Measurements from ENCODE around the gene NKIRAS1. TPM values are rescaled to one million over a fixed set of nuclear protein-coding genes. Genes with fewer than 3 reads are reported as not detected.
"Not testable (repeated sequence)": the region's sequence is repeated elsewhere in the genome, so short reads cannot be mapped to it uniquely, and the experiment has no call there.

NKIRAS1 gene
- total and polyA plus RNA-seq, 2 experiments from 2014 or later, result 9.2 to 9.7 TPM

GRCh38 chr3:23912335-23912734 is 4.5 kb downstream of the NKIRAS1 start:
- not testable (repeated sequence) for H3F3A ChIP-seq (replicated peaks; ENCODE audit: low read depth); H3K4me2 ChIP-seq; DNase-seq (ENCODE audit: low spot score); H3K4me3 ChIP-seq; H3K9me3 Mint-ChIP-seq; H2AFZ ChIP-seq; H3K27ac Mint-ChIP-seq; H3K4me3 Mint-ChIP-seq; H3K9me2 ChIP-seq (ENCODE audit: insufficient read depth); H4K20me1 ChIP-seq (replicated peaks; ENCODE audit: insufficient read depth); H3K36me3 ChIP-seq (ENCODE audit: insufficient read depth); H3K27ac ChIP-seq (ENCODE audit: low read depth); ATAC-seq
- peaks cover 10% of the 10 kb centered on the region for H3K27me3 ChIP-seq (ENCODE audit: insufficient read depth)
- peaks cover 12% of the 10 kb centered on the region for H3K4me1 Mint-ChIP-seq
- peaks cover 61% of the 10 kb centered on the region for H3K79me2 ChIP-seq (replicated peaks; ENCODE audit: insufficient read depth)
- H3K27me3 Mint-ChIP-seq (ENCODE audit: insufficient read depth, low read depth, poor library complexity), result peaks cover 11% of the 10 kb centered on the region
- H3K36me3 Mint-ChIP-seq (ENCODE audit: low read depth), result peaks cover 18% of the 10 kb centered on the region
- peaks cover 10% of the 10 kb centered on the region for H3K4me1 ChIP-seq (ENCODE audit: insufficient read depth)

GRCh38 chr3:23911397-23911796 is 5.4 kb downstream of the NKIRAS1 start:
- TF ChIP-seq NANOG (IDR thresholded peaks at IDR 0.05; ENCODE audit: borderline replicate concordance), result no peak
- no peak overlapping the region for H3K27ac ChIP-seq (ENCODE audit: low read depth)
- no peaks in the 10 kb centered on the region for H3K9me3 Mint-ChIP-seq
- no peaks in the 10 kb centered on the region for H4K20me1 ChIP-seq (replicated peaks; ENCODE audit: insufficient read depth)
- no peaks in the 10 kb centered on the region for H3F3A ChIP-seq (replicated peaks; ENCODE audit: low read depth)
- no peak overlapping the region for H3K27ac Mint-ChIP-seq
- peaks cover 3% of the 10 kb centered on the region for H3K27me3 Mint-ChIP-seq (ENCODE audit: insufficient read depth, low read depth, poor library complexity)
- H3K4me1 Mint-ChIP-seq, result peaks cover 12% of the 10 kb centered on the region
- peaks cover 4% of the 10 kb centered on the region; the same call in 1 of the 2 replicates for H3K36me3 ChIP-seq (ENCODE audit: insufficient read depth)
- H3K27me3 ChIP-seq (ENCODE audit: insufficient read depth), result peaks cover 10% of the 10 kb centered on the region
- H3K9me2 ChIP-seq (ENCODE audit: insufficient read depth), result no peaks in the 10 kb centered on the region
- H3K4me1 ChIP-seq (ENCODE audit: insufficient read depth), result peaks cover 10% of the 10 kb centered on the region
- H3K36me3 Mint-ChIP-seq (ENCODE audit: low read depth), result peaks cover 17% of the 10 kb centered on the region
- DNase-seq (ENCODE audit: low spot score) (no peak), ATAC-seq (no peak)
- H3K4me2 ChIP-seq, result no peak overlapping the region
- peaks cover 58% of the 10 kb centered on the region for H3K79me2 ChIP-seq (replicated peaks; ENCODE audit: insufficient read depth)
- no peak overlapping the region for H2AFZ ChIP-seq
- no peak overlapping the region for H3K4me3 Mint-ChIP-seq
- no peak overlapping the region for H3K4me3 ChIP-seq

GRCh38 chr3:23909341-23909740 is 7.4 kb downstream of the NKIRAS1 start:
- ATAC-seq, result no peak
- Histone ChIP-seq H3K4me3 (no peak overlapping the region), H3K27me3 (ENCODE audit: insufficient read depth) (no peaks in the 10 kb centered on the region), H3K79me2 (replicated peaks; ENCODE audit: insufficient read depth) (peaks cover 38% of the 10 kb centered on the region), H3F3A (replicated peaks; ENCODE audit: low read depth) (no peaks in the 10 kb centered on the region), H3K36me3 (ENCODE audit: insufficient read depth) (peaks cover 4% of the 10 kb centered on the region; the same call in 1 of the 2 replicates), H3K9me2 (ENCODE audit: insufficient read depth) (no peaks in the 10 kb centered on the region), H3K4me2 (no peak overlapping the region), H3K27ac (ENCODE audit: low read depth) (no peak overlapping the region), H2AFZ (no peak overlapping the region), H3K4me1 (ENCODE audit: insufficient read depth) (no peaks in the 10 kb centered on the region), H4K20me1 (replicated peaks; ENCODE audit: insufficient read depth) (no peaks in the 10 kb centered on the region; the same call in 1 of the 2 replicates)
- Mint-ChIP-seq H3K27me3 (ENCODE audit: insufficient read depth, low read depth, poor library complexity) (no peaks in the 10 kb centered on the region), H3K36me3 (ENCODE audit: low read depth) (peaks cover 30% of the 10 kb centered on the region), H3K4me3 (no peak overlapping the region), H3K4me1 (no peaks in the 10 kb centered on the region; the same call in 2 of the 3 replicates), H3K27ac (no peak overlapping the region), H3K9me3 (no peaks in the 10 kb centered on the region)
- TF ChIP-seq ETS1 (IDR thresholded peaks at IDR 0.05) (no peak), EZH2 (IDR thresholded peaks at IDR 0.05; ENCODE audit: low read depth, unreplicated experiment) (no peak)
- no peak for DNase-seq (ENCODE audit: low spot score)

GRCh38 chr3:23904545-23904944 is 12.2 kb downstream of the NKIRAS1 start:
- no peak for DNase-seq (ENCODE audit: low spot score)
- Histone ChIP-seq H3F3A (replicated peaks; ENCODE audit: low read depth) (no peaks in the 10 kb centered on the region), H4K20me1 (replicated peaks; ENCODE audit: insufficient read depth) (peaks cover 6% of the 10 kb centered on the region; the same call in 1 of the 2 replicates), H2AFZ (no peak overlapping the region), H3K27me3 (ENCODE audit: insufficient read depth) (no peaks in the 10 kb centered on the region), H3K27ac (ENCODE audit: low read depth) (no peak overlapping the region), H3K9me2 (ENCODE audit: insufficient read depth) (no peaks in the 10 kb centered on the region), H3K4me3 (no peak overlapping the region), H3K4me1 (ENCODE audit: insufficient read depth) (no peaks in the 10 kb centered on the region), H3K4me2 (no peak overlapping the region), H3K36me3 (ENCODE audit: insufficient read depth) (peaks cover 7% of the 10 kb centered on the region; the same call in 1 of the 2 replicates), H3K79me2 (replicated peaks; ENCODE audit: insufficient read depth) (no peaks in the 10 kb centered on the region)
- H3K27me3 Mint-ChIP-seq (ENCODE audit: insufficient read depth, low read depth, poor library complexity), result peaks cover 1% of the 10 kb centered on the region
- H3K36me3 Mint-ChIP-seq (ENCODE audit: low read depth), result peaks cover 57% of the 10 kb centered on the region
- peaks cover 3% of the 10 kb centered on the region for H3K9me3 Mint-ChIP-seq
- H3K4me1 Mint-ChIP-seq, result no peaks in the 10 kb centered on the region; the same call in 2 of the 3 replicates
- H3K27ac Mint-ChIP-seq, result no peak overlapping the region
- ATAC-seq, result no peak
- no peak overlapping the region for H3K4me3 Mint-ChIP-seq
- TF ChIP-seq ZNF114 (CRISPR knock-in tag; IDR thresholded peaks at IDR 0.05) (no peak), REST (IDR thresholded peaks at IDR 0.05; ENCODE audit: unreplicated experiment) (no peak), STAT1 (IDR thresholded peaks at IDR 0.05; ENCODE audit: unreplicated experiment) (no peak), NANOG (IDR thresholded peaks at IDR 0.05; ENCODE audit: borderline replicate concordance) (no peak), CREB1 (CRISPR knock-in tag; IDR thresholded peaks at IDR 0.05; ENCODE audit: low read depth) (no peak)

Measured in GM23338 (cell line).